ENCODE measurements around the gene NCAM2.
"Not testable (repeated sequence)": the region's sequence is repeated elsewhere in the genome, so short reads cannot be mapped to it uniquely, and the experiment has no call there.

The NCAM2 gene

DNA sequence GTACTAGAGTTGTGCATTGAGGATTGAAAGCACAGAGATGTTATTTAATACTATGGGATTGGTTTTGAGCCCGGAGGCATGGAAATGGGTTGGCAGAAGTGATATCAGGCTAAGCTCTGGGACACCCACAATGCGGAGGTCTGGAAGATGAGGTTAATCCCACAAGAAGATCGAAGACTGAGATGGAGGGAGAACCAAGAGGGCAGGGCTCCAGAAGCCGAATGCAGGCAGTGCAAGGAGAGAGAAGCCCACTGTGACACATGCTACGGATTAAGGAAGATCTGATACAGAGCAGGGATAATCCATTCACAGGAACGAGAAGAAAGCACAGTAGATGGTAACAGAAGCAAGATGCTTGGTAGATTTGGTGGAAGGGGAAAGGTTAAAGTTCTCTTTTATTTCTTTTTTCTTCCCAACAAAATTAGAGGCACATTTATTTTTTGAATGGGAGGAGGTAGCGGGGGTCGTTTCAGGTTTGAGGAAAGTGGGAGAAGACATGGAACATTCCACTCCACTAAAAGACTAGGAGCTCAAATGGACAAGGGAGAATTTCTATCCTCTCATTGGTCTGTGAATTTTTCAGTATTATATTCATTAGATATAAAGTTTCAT lies 113.2 kb downstream of the NCAM2 start:
- FAIRE-seq = no peak

DNA sequence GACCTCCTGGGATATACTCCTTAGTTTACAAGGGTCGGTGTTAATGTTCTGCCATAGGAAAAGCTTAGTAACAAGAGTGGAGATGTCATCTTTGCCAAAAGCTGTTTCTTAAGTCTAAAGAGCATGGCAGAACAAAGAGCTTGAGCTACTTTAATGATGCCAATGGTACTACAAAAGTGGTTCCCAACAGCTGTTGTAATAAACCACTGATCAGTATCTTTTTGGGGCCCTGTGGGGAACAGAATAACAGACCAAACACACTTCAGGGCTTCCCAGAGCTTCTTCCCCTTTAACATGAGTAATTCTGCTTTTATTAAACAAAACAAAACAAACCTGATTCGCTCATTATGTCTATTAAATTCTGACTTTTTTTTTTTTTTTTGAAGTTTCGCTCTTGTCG lies 116.3 kb downstream of the NCAM2 start:
- FAIRE-seq = no peak

DNA sequence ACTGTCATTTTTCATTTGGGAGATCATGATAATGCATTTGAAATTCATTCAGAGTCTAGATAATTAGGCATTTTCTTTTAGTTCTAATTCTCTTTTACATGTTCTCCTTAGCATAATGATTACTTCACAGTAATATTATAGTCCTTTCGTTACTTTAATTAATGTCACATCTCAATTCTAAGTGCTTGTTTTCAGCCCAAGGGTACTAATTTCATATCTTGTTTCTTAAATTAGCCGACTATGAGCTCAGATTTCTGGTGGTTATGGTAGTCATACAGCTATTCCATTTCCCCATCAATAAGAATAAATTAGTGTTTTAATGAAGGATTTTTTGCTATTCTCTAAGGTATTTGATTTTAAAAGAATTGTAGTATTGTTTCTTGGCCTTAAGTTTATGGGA lies 120.9 kb downstream of the NCAM2 start:
- FAIRE-seq = no peak

DNA sequence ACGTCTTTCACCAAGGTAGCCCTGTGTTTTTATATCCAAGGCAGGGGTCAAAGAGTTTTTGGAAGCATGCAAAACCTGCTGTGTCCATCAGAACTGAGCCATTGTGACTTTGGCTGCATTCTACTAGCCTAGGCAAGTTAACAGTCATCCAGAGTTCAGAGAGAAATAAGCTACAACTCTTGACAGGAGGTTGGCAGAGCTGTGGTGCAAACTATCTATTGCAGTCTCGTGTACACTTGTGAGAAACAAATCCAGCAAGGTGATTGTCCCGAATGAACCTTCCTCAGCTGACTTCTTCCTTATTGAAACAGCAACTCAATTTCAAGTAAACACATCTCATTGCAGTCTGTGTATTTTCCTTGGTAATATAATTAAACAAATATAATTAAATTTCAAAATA lies 124.5 kb downstream of the NCAM2 start:
- FAIRE-seq = no peak

DNA sequence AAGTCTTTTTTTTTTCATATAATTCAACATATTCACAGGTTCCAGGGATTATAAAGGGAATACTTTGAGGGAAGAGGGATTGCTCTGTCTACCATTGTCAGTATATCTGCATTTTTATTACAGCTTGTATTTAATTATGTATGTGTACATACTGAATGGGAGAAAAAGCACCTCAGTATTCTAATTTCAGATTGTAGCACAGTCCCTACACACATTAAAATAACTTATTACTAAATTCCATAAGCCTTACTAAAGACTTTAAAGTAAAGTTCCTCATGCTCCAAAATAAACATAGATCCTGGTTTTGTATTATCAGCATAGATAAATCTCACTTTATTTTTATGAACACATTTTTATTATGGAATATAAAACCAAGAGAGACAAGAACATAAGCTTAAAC lies 134.2 kb downstream of the NCAM2 start:
- no peak for FAIRE-seq

DNA sequence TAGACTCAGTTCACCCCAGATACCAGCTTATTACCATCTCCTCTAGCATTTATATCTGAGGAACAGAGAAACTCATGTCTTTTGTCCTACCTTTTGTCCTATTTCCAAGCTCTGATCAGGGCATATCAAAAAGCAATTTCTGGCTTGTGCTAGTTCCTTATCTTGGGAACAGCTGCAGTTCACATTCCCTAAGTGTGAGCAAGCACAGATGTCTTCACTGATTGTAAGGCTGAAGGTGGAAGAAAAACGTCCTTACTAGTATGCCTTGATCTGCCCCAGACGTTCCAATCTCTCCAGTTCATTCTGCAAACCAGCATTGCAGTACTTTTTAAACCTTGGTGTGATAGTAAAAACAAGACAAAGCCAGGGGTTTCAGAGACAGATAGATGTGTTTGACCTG lies 139.8 kb downstream of the NCAM2 start:
- FAIRE-seq = no peak

DNA sequence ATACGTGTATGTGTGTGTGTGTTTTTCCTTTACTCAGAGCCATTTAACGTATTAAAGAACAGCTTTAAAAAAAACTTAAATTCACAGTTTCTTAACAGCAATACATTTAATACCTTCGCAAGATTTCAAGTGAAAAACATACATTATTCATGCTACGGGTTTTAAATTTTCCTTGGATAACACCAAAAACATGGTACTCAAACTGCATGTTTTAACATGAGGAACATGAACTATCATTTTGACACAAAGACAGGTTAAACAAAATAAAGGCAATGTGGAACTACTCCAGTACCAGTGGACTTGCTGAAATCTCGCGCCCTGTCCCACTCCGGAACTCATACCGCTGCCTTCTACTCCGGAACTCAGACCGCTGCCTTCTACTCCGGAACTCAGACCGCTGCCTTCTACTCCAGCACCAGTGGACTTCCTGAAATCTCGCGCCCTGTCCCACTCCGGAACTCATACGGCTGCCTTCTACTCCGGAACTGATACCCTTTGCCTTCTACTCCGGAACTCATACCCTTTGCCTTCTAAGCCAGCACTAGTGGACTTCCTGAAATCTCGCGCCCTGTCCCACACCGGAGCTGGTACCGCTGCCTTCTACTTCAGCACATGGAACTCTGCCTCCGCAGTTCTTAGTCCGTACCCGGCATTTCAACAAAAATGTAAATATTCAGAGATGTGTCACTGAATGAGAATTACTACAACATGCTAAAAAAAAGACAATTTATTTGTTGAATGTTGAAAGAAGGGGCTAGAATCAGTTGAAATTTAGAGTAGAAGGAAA lies 148.6 kb downstream of the NCAM2 start:
- FAIRE-seq = no peak

DNA sequence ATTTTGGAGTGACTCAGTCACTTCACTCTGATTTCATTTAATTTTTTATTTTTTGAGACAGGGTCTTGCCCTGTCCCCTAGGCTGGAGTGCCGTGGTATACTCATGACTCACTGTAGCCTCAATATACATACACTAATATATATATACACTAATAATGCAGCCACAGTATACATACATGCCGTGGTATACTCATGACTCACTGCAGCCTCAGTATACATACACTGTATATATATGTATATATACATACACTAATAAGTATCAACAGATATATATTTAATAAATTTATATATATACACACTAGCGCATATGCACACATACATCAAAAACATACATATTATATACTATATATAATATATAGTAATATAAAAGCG lies 149.2 kb downstream of the NCAM2 start:
- no peak for FAIRE-seq

DNA sequence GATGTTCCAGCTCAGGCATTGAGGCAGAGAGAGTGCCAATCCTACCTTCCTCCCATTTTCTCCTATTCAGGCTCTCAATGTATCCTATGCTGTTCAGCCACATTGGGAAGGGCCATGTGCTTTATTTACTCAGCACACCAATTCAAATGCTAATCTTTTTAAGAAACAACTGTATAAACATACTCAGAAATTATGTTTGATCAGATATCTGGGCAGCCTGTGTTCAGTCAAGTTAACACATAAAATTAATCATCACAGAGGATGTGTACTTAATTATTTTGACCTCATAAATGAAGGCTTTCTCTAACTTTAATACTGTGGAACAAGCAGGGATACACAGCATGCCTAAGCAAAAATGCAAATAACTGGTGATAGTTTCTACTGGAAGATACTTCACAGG lies 149.8 kb downstream of the NCAM2 start:
- FAIRE-seq = no peak

DNA sequence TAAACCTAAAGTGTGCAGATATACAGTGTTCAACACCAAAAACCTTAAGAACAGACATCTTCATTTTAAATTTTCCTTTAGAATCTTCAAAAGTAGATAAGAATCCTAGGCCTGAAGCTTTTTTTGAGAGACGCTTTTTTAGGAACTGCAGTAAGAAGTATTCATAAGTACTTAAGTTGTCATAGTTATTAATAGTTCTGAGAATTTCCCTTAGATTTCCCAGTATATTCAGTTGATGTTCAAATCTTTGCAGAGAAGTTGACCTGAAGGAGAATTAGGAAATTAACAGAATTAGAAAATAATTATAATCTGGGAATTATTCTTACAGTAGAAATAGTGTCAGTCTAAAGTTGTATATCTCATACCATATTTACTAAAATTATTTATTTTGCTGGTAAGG lies 150.3 kb downstream of the NCAM2 start:
- FAIRE-seq = no peak

DNA sequence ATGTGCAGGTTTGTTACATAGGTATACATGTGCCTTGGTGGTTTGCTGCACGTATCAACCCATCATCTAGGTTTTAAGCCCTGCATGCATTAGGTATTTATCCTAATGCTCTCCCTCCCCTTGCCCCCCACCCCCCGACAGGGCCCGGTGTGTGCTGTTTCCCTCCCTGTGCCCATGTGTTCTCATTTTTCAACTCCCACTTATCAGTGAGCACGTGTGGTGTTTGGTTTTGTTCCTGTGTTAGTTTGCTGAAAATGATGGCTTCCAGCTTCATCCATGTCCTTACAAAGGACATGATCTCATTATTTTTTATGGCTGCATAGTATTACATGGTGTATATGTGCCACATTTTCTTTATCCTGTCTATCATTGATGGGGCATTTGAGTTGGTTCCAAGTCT lies 151.2 kb downstream of the NCAM2 start:
- not testable (repeated sequence) for FAIRE-seq

DNA sequence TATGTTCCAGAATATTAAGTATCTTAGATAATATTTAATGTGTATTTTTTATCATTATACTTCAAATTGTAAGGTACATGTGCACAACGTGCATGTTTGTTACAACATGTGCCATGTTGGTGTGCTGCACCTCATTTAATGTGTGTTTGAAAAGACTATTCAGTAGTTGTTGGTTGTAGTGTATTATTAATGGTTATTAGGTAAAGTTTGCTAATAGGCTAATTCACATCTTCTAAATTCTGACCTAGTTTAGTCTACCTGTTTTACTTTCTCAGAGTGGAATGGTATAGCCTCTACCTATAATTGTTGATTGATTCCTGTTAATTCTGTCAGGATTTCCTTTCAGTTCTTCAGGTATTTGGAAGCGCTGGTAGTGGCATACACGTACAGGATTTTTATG lies 153.0 kb downstream of the NCAM2 start:
- no peak for FAIRE-seq

DNA sequence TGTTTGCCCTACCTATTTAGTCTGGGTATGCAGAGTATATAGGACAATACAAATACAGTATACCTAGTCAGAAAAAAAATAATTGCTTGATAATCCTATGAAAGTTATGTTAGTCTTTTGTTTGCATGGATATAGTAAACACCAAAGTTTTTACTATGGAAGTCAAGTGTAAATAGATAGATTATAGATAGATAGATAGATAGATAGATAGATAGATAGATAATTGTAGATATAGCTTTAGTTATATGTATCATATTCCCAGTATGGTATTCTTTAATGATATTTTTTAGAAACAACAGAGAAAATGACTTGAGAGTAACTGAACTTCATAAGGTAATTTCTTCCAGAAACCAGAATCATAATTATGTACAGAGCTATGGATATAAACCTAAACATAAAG lies 158.2 kb downstream of the NCAM2 start:
- no peak for FAIRE-seq

DNA sequence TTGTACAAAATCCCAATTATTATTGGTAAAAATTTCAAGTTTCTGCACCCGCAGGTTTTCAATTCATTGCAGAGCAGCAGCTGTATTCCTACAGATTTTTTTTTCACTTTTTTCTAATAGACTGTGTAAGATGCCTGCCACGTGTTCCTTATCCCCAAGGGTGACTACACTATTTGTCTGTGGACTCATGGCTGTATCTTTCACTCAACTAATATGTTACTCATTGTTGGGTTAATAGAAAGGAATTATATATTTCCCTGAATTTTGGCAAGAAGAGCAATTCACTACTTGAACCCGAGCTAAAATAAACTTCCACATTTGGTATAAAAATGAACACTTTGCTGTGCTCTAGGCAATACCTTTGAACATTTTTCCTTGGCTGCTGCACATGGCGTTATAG lies 158.7 kb downstream of the NCAM2 start:
- no peak for FAIRE-seq

DNA sequence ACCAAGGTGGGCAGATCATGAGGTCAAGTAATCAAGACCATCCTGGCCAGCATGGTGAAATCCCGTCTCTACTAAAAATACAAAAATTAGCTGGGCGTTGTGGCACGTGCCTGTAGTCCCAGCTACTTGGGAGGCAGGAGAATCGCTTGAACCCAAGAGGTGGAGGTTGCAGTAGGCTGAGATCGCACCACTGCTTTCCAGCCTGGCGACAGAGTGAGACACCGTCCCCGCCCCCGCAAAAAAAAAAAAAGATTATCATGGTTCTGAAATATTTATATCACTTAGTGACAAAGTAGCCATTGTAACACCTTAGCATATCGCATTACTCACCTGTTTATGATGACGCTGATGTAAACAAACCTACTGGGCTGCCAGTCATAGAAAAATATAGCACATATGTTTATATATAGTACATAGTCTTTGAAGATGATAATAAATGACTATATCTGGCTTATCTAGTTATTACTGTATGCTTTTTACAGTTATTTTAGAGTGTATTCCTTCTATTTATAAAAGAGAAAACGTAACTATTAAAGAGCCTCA lies 160.2 kb downstream of the NCAM2 start:
- FAIRE-seq = no peak

DNA sequence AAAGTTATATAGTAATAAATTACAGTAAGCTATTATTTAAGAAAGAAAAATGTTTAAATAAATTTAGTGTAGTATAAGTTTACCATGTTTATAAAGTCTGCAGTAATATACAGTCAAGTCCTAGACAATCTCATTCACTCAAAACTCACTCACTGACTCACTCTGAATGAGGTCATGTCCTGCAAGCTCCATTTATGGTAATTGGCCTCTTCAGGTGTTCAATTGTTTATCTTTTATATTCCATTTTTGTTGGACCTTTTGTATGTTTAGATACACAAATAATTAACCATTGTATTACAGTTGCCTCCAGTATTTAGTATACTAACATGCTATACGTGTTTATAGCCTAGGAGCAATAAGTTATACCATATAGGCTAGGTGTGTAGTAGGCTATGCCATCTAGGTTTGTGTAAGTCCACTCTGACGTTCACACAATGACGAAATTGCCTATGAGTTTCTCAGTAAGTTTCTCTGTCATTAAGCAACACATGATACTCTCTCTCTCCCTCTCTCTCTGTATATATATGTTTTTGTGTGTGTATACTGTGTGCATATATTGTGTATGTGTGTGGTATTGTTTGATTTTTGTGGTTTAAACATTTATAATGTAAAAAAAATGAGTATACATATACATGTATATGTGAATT lies 161.2 kb downstream of the NCAM2 start:
- FAIRE-seq = no peak

DNA sequence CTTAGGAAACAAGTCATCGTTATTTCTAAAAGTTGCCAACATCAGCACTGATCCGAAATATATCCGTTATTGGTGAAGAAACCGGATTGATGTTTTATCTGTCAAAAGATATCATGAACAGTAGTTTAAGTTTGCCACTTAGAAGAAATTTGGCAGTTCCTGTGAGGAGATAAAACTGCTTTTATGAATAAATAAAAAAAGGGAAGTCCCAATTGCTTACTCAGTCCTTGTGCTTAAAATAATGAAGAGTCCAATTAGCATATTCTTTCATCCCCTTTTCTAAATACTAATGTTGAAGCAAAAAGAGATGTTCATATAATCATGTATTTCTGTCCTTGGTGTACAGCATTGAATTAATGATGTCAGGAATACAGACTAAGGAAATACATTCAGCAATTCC lies 164.6 kb downstream of the NCAM2 start:
- FAIRE-seq = no peak

DNA sequence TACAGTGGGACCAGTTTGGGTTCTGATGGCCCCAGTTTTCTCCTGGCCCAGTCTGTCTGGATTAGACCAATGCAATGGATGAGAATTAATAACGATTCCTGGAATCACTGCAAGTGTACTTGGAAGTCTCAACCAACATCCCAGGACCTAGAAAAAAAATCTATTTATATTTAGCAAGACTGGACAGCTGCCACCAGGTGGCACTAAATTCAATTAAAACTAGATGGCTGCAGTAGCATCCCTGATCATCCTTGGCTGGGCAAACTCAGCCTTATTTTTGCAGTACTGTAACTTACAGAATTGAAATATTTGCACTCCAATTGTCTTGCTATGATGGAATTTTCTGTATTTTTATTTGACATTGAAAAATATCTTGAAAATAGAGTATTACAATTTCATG lies 165.7 kb downstream of the NCAM2 start:
- FAIRE-seq = peak; percentile 58

DNA sequence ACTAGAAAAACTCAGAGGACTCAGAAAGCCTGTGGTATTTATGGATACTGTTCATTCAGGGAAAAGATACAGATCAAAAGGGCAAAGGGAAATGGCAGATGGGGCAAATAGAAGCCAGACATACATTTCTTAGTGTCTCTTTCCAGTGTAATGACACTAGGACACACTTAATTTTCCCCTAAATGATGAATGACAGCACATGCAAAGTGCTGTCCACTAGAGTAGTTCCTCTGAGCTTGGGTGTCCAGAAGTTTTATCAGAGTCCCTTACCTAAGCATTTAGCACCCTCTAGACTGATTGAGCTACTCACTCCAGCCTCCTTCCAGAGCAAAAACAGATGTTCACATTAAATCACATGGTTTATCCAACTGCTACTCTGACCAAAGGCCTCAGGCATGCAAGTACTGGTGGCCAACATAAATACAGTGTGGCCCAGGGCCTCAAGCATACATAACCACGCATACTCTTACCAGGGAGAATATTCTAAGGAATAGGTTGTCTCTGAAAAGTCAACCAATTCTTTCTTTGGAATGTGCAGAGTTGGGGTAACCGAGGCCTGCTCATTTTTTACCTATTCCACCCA lies 166.9 kb downstream of the NCAM2 start:
- no peak for FAIRE-seq

DNA sequence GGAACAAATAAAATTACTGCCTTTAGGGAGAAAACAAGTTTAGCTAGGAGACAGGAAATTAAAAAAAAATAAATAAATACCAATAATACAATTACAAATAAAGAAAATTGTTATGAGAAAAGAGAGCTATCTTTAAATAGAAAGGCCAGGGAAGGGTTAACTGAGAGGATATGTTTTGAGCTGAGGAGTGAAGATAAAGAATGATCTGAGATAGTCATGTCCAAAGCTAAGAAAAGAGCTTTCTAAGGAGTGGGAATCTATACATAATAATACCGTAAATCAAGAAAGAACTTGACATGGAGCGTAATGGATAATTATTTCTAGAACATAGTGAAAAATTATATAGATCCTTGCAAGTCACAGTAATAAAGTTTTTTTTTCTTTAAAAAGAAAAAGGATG lies 176.5 kb downstream of the NCAM2 start:
- no peak for FAIRE-seq

DNA sequence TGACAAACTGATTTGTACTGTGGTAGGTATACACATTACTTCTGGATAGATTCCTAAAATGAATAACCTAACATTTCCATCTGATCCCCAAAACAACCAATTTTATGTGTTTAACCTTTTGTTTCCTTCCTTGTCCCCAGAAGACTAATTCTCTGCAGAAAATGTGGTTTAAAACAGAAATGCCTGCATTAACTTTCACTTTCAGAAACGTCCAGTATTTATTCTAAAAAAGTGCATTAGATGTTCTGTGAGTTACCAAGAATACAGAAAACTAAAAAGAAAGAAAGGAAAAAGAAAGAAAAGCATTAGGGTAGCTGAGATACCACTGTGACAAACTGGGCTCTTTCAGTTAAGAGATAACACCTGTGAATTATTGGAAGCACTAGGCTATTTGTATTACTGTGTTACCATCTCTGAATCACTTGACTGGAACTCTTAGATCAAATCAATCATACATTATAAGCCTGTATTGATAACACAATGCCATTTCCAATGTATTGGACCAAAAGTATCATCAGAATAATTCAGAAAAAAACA lies 177.7 kb downstream of the NCAM2 start:
- FAIRE-seq = no peak

DNA sequence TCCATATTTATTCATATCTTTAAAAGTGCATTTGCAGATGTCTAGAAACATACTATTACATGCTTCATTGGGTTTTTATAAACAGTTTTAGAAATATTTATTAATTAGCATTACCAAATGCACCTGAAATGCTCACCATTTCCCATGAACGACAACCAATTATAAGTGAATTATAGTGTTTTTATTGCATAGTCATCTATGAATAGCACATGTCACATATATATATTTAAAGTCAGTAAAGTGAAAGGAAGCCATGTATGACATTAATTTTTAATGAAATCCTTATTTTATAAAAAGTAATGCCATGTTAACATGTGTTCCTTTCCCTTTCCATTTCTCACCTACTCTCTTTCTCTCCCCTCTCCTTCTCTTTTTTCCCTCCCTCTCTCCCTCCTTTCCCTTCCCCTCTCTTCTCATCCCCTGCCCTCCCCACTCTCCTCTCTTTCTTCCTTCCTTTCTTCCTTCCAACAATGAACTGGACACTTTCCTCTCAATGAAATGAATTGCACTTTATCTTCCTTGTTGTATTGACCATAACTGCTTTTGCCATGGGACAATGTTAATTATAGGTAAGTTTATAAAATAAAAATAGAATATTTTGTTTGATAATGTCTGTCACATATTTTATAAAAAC lies 179.3 kb downstream of the NCAM2 start:
- FAIRE-seq = no peak

Data from TTC549 (cell line).